Neural progenitor cell (in vitro differentiated cells): ENCODE data around the gene PRR20B. TPM values are rescaled to one million over a fixed set of nuclear protein-coding genes. Genes with fewer than 3 reads are reported as not detected.
A peak's percentile ranks its signal among the peaks of the same experiment; 100 is the strongest.
"Not testable (repeated sequence)": the region's sequence is repeated elsewhere in the genome, so short reads cannot be mapped to it uniquely, and the experiment has no call there.

Experiments used
- DNase-seq: peaks from one replicate; pipeline ENCODE4 v3.0.0-alpha.2; 2016; ENCODE audit warnings: low spot score
- H2AFZ ChIP-seq: fragments of 200-600 bp; sonication (generic); replicated peaks from 2 replicates; pipeline ENCODE4 v1.6.1; 2016; ENCODE audit warnings: antibody characterized with exemption
- H3F3A ChIP-seq: fragments of 200-600 bp; sonication (generic); 2 replicates; pipeline ENCODE4 v1.6.1; 2016; ENCODE audit warnings: antibody characterized with exemption, low read depth
- H3K27ac ChIP-seq: fragments of 200-600 bp; sonication (generic); 2 replicates; pipeline ENCODE4 v1.5.1; 2016; ENCODE audit warnings: mild to moderate bottlenecking
- H3K27me3 ChIP-seq: fragments of 200-600 bp; sonication (generic); 2 replicates; pipeline ENCODE4 v1.6.1; 2016; ENCODE audit warnings: mild to moderate bottlenecking, moderate library complexity
- H3K36me3 ChIP-seq: fragments of 200-600 bp; sonication (generic); 2 replicates; pipeline ENCODE4 v1.5.1; 2016
- H3K4me1 ChIP-seq: fragments of 200-600 bp; sonication (generic); 2 replicates; pipeline ENCODE4 v1.6.1; 2016; ENCODE audit warnings: mixed run types
- H3K4me2 ChIP-seq: fragments of 200-600 bp; sonication (generic); 2 replicates; pipeline ENCODE4 v1.6.1; 2016
- H3K4me3 ChIP-seq: fragments of 200-600 bp; sonication (generic); 2 replicates; pipeline ENCODE4 v1.5.1; 2016
- H3K79me2 ChIP-seq: fragments of 200-600 bp; sonication (generic); 2 replicates; pipeline ENCODE4 v1.6.1; 2016; ENCODE audit warnings: low read depth
- H3K9ac ChIP-seq: fragments of 200-600 bp; sonication (generic); 2 replicates; pipeline ENCODE4 v1.6.1; 2016
- H3K9me3 ChIP-seq: fragments of 200-600 bp; sonication (generic); 2 replicates; pipeline ENCODE4 v1.5.1; 2016; ENCODE audit warnings: low read depth
- H4K20me1 ChIP-seq: fragments of 200-600 bp; sonication (generic); 2 replicates; pipeline ENCODE4 v1.6.1; 2016; ENCODE audit warnings: low read depth
- H3K27ac Mint-ChIP-seq: 3 replicates; pipeline ENCODE4 v1.8.0; 2021; ENCODE audit warnings: mixed read lengths
- H3K27me3 Mint-ChIP-seq: 2 replicates; pipeline ENCODE4 v1.8.0; 2022; ENCODE audit warnings: low read depth, mild to moderate bottlenecking, inconsistent platforms, moderate library complexity, mixed read lengths; ENCODE audit not compliant: insufficient read depth
- H3K36me3 Mint-ChIP-seq: 3 replicates; pipeline ENCODE4 v1.8.0; 2021; ENCODE audit warnings: mixed read lengths
- H3K4me1 Mint-ChIP-seq: 3 replicates; pipeline ENCODE4 v1.8.0; 2021; ENCODE audit warnings: mixed read lengths
- H3K4me3 Mint-ChIP-seq: 3 replicates; pipeline ENCODE4 v1.8.0; 2021; ENCODE audit warnings: mild to moderate bottlenecking, moderate library complexity, mixed read lengths
- H3K9me3 Mint-ChIP-seq: 3 replicates; pipeline ENCODE4 v1.8.0; 2020; ENCODE audit warnings: mixed read lengths
- EZH2 ChIP-seq: fragments of 200-600 bp; sonication (generic); IDR thresholded peaks from 2 replicates; pipeline ENCODE4 v1.6.1; 2017; ENCODE audit warnings: antibody characterized with exemption, mild to moderate bottlenecking, moderate library complexity
- EZH2phosphoT487 ChIP-seq: fragments of 200-600 bp; sonication (generic); IDR thresholded peaks from 2 replicates; pipeline ENCODE4 v1.6.1; 2017; ENCODE audit warnings: antibody characterized with exemption
- total RNA-seq: library from RNA; depleted of rRNA; stranded (reverse); fragments of >200 nt; gene quantifications from 2 replicates; pipeline ENCODE4 v1.2.3, GENCODE V29; 2015; ENCODE audit warnings: low replicate concordance
- TF ChIP-seq, protein P1 (sequence below): fragments of 200-600 bp; sonication (generic); IDR thresholded peaks from 2 replicates; pipeline ENCODE4 v1.5.1; 2017; ENCODE audit warnings: antibody characterized with exemption, mild to moderate bottlenecking

The PRR20B gene
- not detected in 2 replicates for total RNA-seq

- H3K4me3 Mint-ChIP-seq, H3K27ac ChIP-seq, H3K4me1 ChIP-seq, DNase-seq, H3K9ac ChIP-seq, H3K27me3 ChIP-seq, H3K27ac Mint-ChIP-seq, H3K27me3 Mint-ChIP-seq, H3K36me3 Mint-ChIP-seq, H3K4me2 ChIP-seq, H3F3A ChIP-seq, H3K36me3 ChIP-seq, H3K79me2 ChIP-seq, H3K4me1 Mint-ChIP-seq, H2AFZ ChIP-seq, H3K9me3 Mint-ChIP-seq, H4K20me1 ChIP-seq, H3K4me3 ChIP-seq, H3K9me3 ChIP-seq: not testable (repeated sequence)
Measured at GRCh38 chr13:57147188-57147587, at the start of gene PRR20B. Gene PRR20B, plus strand, starts transcription at chr13:57147488. Its CDS starts 387 bp downstream, at chr13:57147875.

DNA sequence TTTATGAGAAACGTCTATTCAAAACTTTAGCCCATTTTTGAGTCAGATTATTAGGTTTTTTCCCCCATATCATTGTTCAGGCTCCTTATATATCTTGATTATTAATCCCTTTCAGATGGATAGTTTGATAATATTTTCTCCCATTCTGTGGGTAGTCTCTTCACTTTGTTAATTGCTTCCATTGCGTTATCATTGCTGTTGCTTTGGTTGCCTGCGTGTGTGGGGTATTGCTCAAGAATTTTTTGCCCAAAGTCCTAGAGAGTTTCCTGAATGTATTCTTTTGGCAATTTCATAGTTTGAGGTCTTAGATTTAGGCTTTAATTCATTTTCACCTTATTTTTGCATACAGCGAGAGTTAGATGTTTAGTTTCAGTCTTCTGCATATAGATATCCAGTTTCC lies 32.3 kb upstream of the PRR20B start:
- H4K20me1 ChIP-seq, result no peaks in the 10 kb centered on the region
- Mint-ChIP-seq H3K27me3 (no peaks in the 10 kb centered on the region), H3K27ac (no peak overlapping the region), H3K4me3 (no peak overlapping the region), H3K4me1 (no peaks in the 10 kb centered on the region), H3K36me3 (no peaks in the 10 kb centered on the region), H3K9me3 (no peaks in the 10 kb centered on the region)
- no peaks in the 10 kb centered on the region for H3K79me2 ChIP-seq
- H2AFZ ChIP-seq, result no peak overlapping the region
- no peaks in the 10 kb centered on the region for H3K27me3 ChIP-seq
- H3K9me3 ChIP-seq, result no peaks in the 10 kb centered on the region
- TF ChIP-seq EZH2, result no peak
- TF ChIP-seq, protein P1, sequence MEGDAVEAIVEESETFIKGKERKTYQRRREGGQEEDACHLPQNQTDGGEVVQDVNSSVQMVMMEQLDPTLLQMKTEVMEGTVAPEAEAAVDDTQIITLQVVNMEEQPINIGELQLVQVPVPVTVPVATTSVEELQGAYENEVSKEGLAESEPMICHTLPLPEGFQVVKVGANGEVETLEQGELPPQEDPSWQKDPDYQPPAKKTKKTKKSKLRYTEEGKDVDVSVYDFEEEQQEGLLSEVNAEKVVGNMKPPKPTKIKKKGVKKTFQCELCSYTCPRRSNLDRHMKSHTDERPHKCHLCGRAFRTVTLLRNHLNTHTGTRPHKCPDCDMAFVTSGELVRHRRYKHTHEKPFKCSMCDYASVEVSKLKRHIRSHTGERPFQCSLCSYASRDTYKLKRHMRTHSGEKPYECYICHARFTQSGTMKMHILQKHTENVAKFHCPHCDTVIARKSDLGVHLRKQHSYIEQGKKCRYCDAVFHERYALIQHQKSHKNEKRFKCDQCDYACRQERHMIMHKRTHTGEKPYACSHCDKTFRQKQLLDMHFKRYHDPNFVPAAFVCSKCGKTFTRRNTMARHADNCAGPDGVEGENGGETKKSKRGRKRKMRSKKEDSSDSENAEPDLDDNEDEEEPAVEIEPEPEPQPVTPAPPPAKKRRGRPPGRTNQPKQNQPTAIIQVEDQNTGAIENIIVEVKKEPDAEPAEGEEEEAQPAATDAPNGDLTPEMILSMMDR, result no peak
- TF ChIP-seq EZH2phosphoT487, result no peak
- DNase-seq, result no peak
- H3F3A ChIP-seq, result no peaks in the 10 kb centered on the region
- H3K4me1 ChIP-seq, result no peaks in the 10 kb centered on the region
- no peak overlapping the region for H3K4me3 ChIP-seq
- no peaks in the 10 kb centered on the region for H3K36me3 ChIP-seq
- H3K4me2 ChIP-seq, result no peak overlapping the region
- no peak overlapping the region for H3K9ac ChIP-seq
- no peak overlapping the region for H3K27ac ChIP-seq

- no peak overlapping the region for H3K4me3 Mint-ChIP-seq
- Histone ChIP-seq H3K9me3 (no peaks in the 10 kb centered on the region), H3K4me1 (no peaks in the 10 kb centered on the region), H3F3A (no peaks in the 10 kb centered on the region), H3K27ac (no peak overlapping the region), H3K4me3 (no peak overlapping the region), H3K79me2 (no peaks in the 10 kb centered on the region), H3K36me3 (no peaks in the 10 kb centered on the region), H4K20me1 (no peaks in the 10 kb centered on the region), H3K27me3 (no peaks in the 10 kb centered on the region), H2AFZ (no peak overlapping the region), H3K9ac (no peak overlapping the region), H3K4me2 (no peak overlapping the region)
- no peaks in the 10 kb centered on the region for H3K4me1 Mint-ChIP-seq
- TF ChIP-seq EZH2, result no peak
- TF ChIP-seq EZH2phosphoT487, result no peak
- TF ChIP-seq, protein P1, result no peak
- no peaks in the 10 kb centered on the region for H3K27me3 Mint-ChIP-seq
- no peak overlapping the region for H3K27ac Mint-ChIP-seq
- H3K9me3 Mint-ChIP-seq, result no peaks in the 10 kb centered on the region
- H3K36me3 Mint-ChIP-seq, result no peaks in the 10 kb centered on the region
- no peak for DNase-seq
Measured at GRCh38 chr13:57123681-57124080, 23.6 kb upstream of the PRR20B start.

GRCh38 chr13:57128909-57129308 lies 18.4 kb upstream of the PRR20B start:
- peak; percentile 17 for DNase-seq
- Histone ChIP-seq H2AFZ (peak overlapping the region; percentile 18), H3K9ac (no peak overlapping the region), H4K20me1 (no peaks in the 10 kb centered on the region), H3F3A (no peaks in the 10 kb centered on the region), H3K27me3 (no peaks in the 10 kb centered on the region), H3K36me3 (no peaks in the 10 kb centered on the region), H3K4me1 (no peaks in the 10 kb centered on the region), H3K4me3 (no peak overlapping the region), H3K4me2 (no peak overlapping the region), H3K79me2 (no peaks in the 10 kb centered on the region), H3K27ac (no peak overlapping the region), H3K9me3 (no peaks in the 10 kb centered on the region)
- TF ChIP-seq EZH2phosphoT487 (no peak), EZH2 (no peak)
- TF ChIP-seq, protein P1, result no peak
- Mint-ChIP-seq H3K4me3 (no peak overlapping the region), H3K9me3 (no peaks in the 10 kb centered on the region), H3K27ac (no peak overlapping the region), H3K27me3 (no peaks in the 10 kb centered on the region), H3K36me3 (no peaks in the 10 kb centered on the region), H3K4me1 (no peaks in the 10 kb centered on the region)
